Prostate gland (tissue), 2 donors: ENCODE results near the gene CAPN1. TPM values are rescaled to one million over a fixed set of nuclear protein-coding genes. Genes with fewer than 3 reads are reported as not detected.

Experiments used
- DNase-seq: peaks from one replicate; pipeline ENCODE4 v3.0.0-alpha.2; 2019; ENCODE audit warnings: low spot score
- H3K27ac ChIP-seq, 2 donors: fragments of 200-600 bp; sonication (generic); 2 replicates each; pipeline ENCODE4 v1.5.1; 2017 to 2019
- H3K27me3 ChIP-seq: fragments of 200-600 bp; sonication (generic); replicated peaks from 2 replicates; pipeline ENCODE4 v1.5.1; 2019; ENCODE audit not compliant: insufficient read depth
- H3K36me3 ChIP-seq, 2 donors: fragments of 200-600 bp; sonication (generic); 1 replicate in 1 of 2; 2 replicates in 1 of 2; pipeline versions ENCODE4 v1.5.1 to v1.8.1; 2017 to 2019
- H3K4me1 ChIP-seq: fragments of 200-600 bp; sonication (generic); replicated peaks from 2 replicates; pipeline ENCODE4 v1.5.1; 2019
- H3K4me3 ChIP-seq, 2 donors: fragments of 200-600 bp; sonication (generic); 2 replicates each; pipeline ENCODE4 v1.5.1; 2017 to 2019
- H3K9me3 ChIP-seq: fragments of 200-600 bp; sonication (generic); 2 replicates; pipeline ENCODE4 v1.5.1; 2017
- POLR2A ChIP-seq: fragments of 450-650 bp; IDR thresholded peaks from one replicate; pipeline ENCODE4 v1.6.1; 2016; ENCODE audit warnings: antibody characterized with exemption, mild to moderate bottlenecking
- POLR2AphosphoS5 ChIP-seq: sonication (generic); formaldehyde crosslinking; IDR thresholded peaks from one replicate; pipeline ENCODE4 v1.6.1; 2017; ENCODE audit warnings: antibody characterized with exemption
- WGBS: methylation state at CpG from one replicate; pipeline ENCODE4 v1.1.5; 2018; 5-methylcytosine and 5-hydroxymethylcytosine counted together
- intact Hi-C: fragments of 100-400 bp; cut with DNase I; formaldehyde crosslinking; loops from one replicate; pipeline ENCODE4 v1.14.2; 2022
- total RNA-seq, 2 donors: library from RNA; depleted of rRNA; stranded (reverse); fragments of >200 nt; gene quantifications; one replicate each; pipeline ENCODE4 v1.1.0, GENCODE V29; 2016
- TF ChIP-seq, protein P1 (sequence below), 4 experiments: fragments of 200-600 bp in 2 of 4; fragments of 450-650 bp in 2 of 4; sonication (generic) in 2 of 4; IDR thresholded peaks; 1 replicate in 3 of 4; 2 replicates in 1 of 4; pipeline ENCODE4 v1.5.1; 2016 to 2019; ENCODE audit warnings: antibody characterized with exemption in 4 of 4, mild to moderate bottlenecking in 2 of 4, moderate library complexity in 2 of 4

Gene CAPN1
- total RNA-seq, 2 donors from 2014 or later, result 215 to 374 TPM

- Histone ChIP-seq H3K4me1 (no peaks in the 10 kb centered on the region), H3K9me3 (no peaks in the 10 kb centered on the region), H3K27me3 (no peaks in the 10 kb centered on the region), H3K4me3 (no peak overlapping the region), H3K36me3 (peaks cover 11 to 46% of the 10 kb centered on the region in 2 donors), H3K27ac (no peak overlapping the region)
- WGBS, result 92% methylated on average over 20 of the region's 20 CpGs
- intact Hi-C loops, result no loop called here
- no peak for TF ChIP-seq POLR2AphosphoS5
- TF ChIP-seq, protein P1, sequence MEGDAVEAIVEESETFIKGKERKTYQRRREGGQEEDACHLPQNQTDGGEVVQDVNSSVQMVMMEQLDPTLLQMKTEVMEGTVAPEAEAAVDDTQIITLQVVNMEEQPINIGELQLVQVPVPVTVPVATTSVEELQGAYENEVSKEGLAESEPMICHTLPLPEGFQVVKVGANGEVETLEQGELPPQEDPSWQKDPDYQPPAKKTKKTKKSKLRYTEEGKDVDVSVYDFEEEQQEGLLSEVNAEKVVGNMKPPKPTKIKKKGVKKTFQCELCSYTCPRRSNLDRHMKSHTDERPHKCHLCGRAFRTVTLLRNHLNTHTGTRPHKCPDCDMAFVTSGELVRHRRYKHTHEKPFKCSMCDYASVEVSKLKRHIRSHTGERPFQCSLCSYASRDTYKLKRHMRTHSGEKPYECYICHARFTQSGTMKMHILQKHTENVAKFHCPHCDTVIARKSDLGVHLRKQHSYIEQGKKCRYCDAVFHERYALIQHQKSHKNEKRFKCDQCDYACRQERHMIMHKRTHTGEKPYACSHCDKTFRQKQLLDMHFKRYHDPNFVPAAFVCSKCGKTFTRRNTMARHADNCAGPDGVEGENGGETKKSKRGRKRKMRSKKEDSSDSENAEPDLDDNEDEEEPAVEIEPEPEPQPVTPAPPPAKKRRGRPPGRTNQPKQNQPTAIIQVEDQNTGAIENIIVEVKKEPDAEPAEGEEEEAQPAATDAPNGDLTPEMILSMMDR (IDR thresholded peaks at IDR 0.05), result no peak
- no peak for TF ChIP-seq POLR2A
- no peak for DNase-seq
These were observed 28.1 kb downstream of the CAPN1 start for GRCh38 chr11:65209711-65210360.

DNA sequence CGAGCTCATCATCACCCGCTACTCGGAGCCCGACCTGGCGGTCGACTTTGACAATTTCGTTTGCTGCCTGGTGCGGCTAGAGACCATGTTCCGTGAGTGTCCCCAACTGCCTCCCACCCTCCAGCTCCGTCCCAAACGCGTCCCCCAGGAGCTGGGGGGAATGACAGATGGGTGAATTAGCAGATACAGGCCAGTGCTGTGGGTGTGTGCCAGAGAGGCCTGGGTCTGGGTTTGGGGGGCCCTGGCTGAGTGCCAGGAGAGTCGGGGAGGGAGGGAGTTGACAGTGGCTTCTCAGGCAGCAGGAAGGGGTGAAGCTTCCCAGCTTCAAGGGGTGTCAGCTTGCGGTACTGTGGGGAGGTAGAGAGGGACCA is 28.6 kb downstream of the CAPN1 start:
- Histone ChIP-seq H3K4me3 (no peak overlapping the region), H3K27me3 (no peaks in the 10 kb centered on the region), H3K27ac (no peak overlapping the region), H3K4me1 (no peaks in the 10 kb centered on the region), H3K36me3 (peaks cover 11 to 46% of the 10 kb centered on the region in 2 donors), H3K9me3 (no peaks in the 10 kb centered on the region)
- intact Hi-C loops, result no loop called here
- DNase-seq, result no peak
- TF ChIP-seq POLR2AphosphoS5 (no peak), POLR2A (no peak)
- TF ChIP-seq, protein P1 (IDR thresholded peaks at IDR 0.05), result no peak
- WGBS, result 82% methylated on average over 14 of the region's 14 CpGs

DNA sequence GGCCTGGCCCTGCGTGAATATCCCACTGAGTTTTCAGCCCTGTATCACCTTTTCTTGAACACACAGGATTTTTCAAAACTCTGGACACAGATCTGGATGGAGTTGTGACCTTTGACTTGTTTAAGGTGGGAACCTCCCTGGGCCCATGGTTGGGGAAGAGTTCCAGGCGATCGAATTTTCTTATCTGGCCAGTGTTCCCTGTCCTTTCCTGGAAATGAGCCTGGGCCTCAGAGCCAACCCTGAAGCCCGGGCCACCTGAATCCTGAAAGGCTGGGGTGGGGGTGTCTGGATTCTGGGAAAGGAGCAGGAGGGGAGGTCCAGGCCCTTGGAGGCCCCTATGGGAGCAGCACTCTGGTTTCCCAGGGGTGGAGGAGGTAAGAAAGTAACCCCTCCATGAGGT is 29.0 kb downstream of the CAPN1 start:
- H3K36me3 ChIP-seq, result peaks cover 10 to 42% of the 10 kb centered on the region in 2 donors
- WGBS, result 86% methylated on average over 4 of the region's 4 CpGs

GRCh38 chr11:65211293-65212105 is 29.8 kb downstream of the CAPN1 start:
- Histone ChIP-seq H3K27me3 (no peaks in the 10 kb centered on the region), H3K4me3 (no peak overlapping the region), H3K27ac (no peak overlapping the region), H3K36me3 (peaks cover 4 to 34% of the 10 kb centered on the region in 2 donors), H3K4me1 (no peaks in the 10 kb centered on the region), H3K9me3 (no peaks in the 10 kb centered on the region)
- 64% methylated on average over 29 of the region's 29 CpGs for WGBS
- intact Hi-C loops, result no loop called here
- TF ChIP-seq POLR2AphosphoS5 (no peak), POLR2A (no peak)
- TF ChIP-seq, protein P1 (IDR thresholded peaks at IDR 0.05), result no peak
- no peak for DNase-seq

More for the DNA sequence above, 29.0 kb downstream of the CAPN1 start:
- no peak for DNase-seq
- Histone ChIP-seq H3K9me3 (no peaks in the 10 kb centered on the region), H3K4me1 (no peaks in the 10 kb centered on the region), H3K27me3 (no peaks in the 10 kb centered on the region), H3K4me3 (no peak overlapping the region), H3K27ac (no peak overlapping the region)
- TF ChIP-seq, protein P1 (IDR thresholded peaks at IDR 0.05), result no peak
- TF ChIP-seq POLR2AphosphoS5 (no peak), POLR2A (no peak)
- intact Hi-C loops, result no loop called here
